ENCODE results near the gene KLHL42. TPM values are rescaled to one million over a fixed set of nuclear protein-coding genes. Genes with fewer than 3 reads are reported as not detected.

KLHL42 gene
- total RNA-seq, 4 donors from 2014 or later: 40.9 to 56.1 (median 45.3) TPM

DNA sequence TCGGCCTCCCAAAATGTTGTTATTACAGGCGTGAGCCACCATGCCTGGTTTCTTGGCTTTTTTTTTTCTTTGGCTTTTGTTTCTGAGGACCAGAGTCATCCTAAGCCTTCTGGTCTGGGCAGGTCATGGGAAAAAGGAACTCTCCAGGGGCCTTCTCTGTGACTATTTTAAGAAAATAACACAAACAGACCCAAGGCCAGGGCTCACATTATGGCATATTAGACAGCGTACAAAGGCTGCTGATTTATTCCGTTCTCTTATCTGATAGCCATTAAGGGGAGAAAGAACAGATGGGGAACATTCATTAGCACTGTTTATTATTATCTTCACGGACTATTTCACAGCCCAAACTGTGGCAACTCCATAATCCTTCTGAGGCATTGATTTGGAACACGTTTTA, 28.8 kb downstream of the KLHL42 start:
- H3K4me1 ChIP-seq: no peaks in the 10 kb centered on the region
- intact Hi-C loops (cut with DNase I; ENCODE audit: low total_unique reads): no loop called here
- H3K27ac ChIP-seq: no peak overlapping the region
- TF ChIP-seq POLR2A (IDR thresholded peaks at IDR 0.05): no peak
- TF ChIP-seq, protein P1, sequence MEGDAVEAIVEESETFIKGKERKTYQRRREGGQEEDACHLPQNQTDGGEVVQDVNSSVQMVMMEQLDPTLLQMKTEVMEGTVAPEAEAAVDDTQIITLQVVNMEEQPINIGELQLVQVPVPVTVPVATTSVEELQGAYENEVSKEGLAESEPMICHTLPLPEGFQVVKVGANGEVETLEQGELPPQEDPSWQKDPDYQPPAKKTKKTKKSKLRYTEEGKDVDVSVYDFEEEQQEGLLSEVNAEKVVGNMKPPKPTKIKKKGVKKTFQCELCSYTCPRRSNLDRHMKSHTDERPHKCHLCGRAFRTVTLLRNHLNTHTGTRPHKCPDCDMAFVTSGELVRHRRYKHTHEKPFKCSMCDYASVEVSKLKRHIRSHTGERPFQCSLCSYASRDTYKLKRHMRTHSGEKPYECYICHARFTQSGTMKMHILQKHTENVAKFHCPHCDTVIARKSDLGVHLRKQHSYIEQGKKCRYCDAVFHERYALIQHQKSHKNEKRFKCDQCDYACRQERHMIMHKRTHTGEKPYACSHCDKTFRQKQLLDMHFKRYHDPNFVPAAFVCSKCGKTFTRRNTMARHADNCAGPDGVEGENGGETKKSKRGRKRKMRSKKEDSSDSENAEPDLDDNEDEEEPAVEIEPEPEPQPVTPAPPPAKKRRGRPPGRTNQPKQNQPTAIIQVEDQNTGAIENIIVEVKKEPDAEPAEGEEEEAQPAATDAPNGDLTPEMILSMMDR (IDR thresholded peaks at IDR 0.05): no peak
- H3K4me3 ChIP-seq: no peak overlapping the region
- no peaks in the 10 kb centered on the region for H3K9me3 ChIP-seq
- no peaks in the 10 kb centered on the region for H3K36me3 ChIP-seq
- H3K27me3 ChIP-seq: no peaks in the 10 kb centered on the region
- DNase-seq: no peak

DNA sequence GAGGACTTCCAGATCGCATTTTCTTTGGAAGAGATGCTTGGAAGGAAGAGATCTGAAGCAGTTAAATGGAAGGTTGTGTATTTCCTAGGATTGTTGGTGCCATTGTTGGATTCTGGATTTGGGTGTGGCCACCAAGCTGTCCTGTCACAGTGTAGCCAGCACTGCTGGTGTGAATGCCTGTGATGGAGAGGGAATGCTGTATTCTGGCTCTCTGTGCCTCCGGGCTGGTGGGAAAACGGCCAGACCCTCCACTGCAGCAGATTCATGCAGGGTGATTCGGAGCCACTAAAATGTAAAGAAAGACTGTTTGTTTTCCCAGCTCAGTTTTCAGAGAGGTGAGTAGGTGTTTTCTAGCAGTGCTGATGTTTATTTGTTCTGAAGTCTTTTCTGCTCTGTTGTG, 30.7 kb downstream of the KLHL42 start:
- Histone ChIP-seq H3K27ac (no peak overlapping the region), H3K27me3 (no peaks in the 10 kb centered on the region), H3K4me1 (no peaks in the 10 kb centered on the region), H3K36me3 (no peaks in the 10 kb centered on the region), H3K9me3 (no peaks in the 10 kb centered on the region), H3K4me3 (no peak overlapping the region)
- TF ChIP-seq, protein P1 (IDR thresholded peaks at IDR 0.05): no peak
- TF ChIP-seq POLR2A (IDR thresholded peaks at IDR 0.05): no peak
- no peak for DNase-seq
- intact Hi-C loops (cut with DNase I; ENCODE audit: low total_unique reads): no loop called here

DNA sequence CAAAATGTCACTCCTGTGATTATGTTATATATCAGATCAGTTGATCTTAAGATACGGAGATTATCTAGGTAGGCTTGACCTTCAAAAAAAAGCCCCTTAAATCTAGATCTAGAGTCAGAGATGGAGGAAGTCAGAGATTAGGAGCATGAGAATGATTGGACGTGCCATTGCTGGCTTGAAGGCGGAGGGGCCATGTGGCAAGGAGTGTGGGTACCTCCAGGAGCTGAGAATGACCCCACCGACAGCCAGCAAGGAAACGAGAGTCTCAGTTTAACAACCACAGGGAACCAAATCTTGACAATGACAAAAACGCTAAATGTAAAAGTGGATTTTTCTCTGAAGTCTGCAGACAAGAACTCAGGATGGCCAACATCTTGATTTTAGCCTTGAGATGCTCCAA, 32.5 kb downstream of the KLHL42 start:
- Histone ChIP-seq H3K4me3 (no peak overlapping the region), H3K4me1 (no peaks in the 10 kb centered on the region), H3K36me3 (no peaks in the 10 kb centered on the region), H3K27me3 (no peaks in the 10 kb centered on the region), H3K9me3 (no peaks in the 10 kb centered on the region), H3K27ac (no peak overlapping the region)
- TF ChIP-seq POLR2A (IDR thresholded peaks at IDR 0.05): no peak
- TF ChIP-seq, protein P1 (IDR thresholded peaks at IDR 0.05): no peak
- DNase-seq: no peak
- intact Hi-C loops (cut with DNase I; ENCODE audit: low total_unique reads): no loop called here

DNA sequence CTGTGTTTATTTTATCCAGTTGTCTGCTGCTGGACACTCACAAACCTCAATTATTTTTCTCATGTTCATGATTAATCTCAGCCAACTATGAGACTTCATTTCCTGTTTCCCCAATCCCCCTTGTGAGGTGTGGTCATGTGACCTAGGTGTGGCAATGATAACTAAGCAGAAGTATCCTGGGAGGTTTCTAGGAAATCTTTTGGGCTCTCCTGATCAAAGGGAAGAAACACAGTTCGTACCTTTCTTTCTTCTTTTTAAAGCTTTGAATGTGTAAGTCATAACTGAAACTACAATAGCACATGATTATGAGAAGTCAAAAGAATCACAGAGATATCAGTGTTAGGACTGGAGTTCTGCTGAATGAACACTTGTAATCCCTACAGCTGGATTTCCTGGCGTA, 34.4 kb downstream of the KLHL42 start:
- peaks cover 0 to 4% of the 10 kb centered on the region in 2 donors for H3K4me1 ChIP-seq
- no peak for DNase-seq
- intact Hi-C loops (cut with DNase I; ENCODE audit: low total_unique reads): no loop called here
- no peak overlapping the region for H3K27ac ChIP-seq
- H3K36me3 ChIP-seq: no peaks in the 10 kb centered on the region
- TF ChIP-seq, protein P1 (IDR thresholded peaks at IDR 0.05): no peak
- TF ChIP-seq POLR2A (IDR thresholded peaks at IDR 0.05): no peak
- H3K27me3 ChIP-seq: no peaks in the 10 kb centered on the region
- no peak overlapping the region for H3K4me3 ChIP-seq
- H3K9me3 ChIP-seq: no peaks in the 10 kb centered on the region

DNA sequence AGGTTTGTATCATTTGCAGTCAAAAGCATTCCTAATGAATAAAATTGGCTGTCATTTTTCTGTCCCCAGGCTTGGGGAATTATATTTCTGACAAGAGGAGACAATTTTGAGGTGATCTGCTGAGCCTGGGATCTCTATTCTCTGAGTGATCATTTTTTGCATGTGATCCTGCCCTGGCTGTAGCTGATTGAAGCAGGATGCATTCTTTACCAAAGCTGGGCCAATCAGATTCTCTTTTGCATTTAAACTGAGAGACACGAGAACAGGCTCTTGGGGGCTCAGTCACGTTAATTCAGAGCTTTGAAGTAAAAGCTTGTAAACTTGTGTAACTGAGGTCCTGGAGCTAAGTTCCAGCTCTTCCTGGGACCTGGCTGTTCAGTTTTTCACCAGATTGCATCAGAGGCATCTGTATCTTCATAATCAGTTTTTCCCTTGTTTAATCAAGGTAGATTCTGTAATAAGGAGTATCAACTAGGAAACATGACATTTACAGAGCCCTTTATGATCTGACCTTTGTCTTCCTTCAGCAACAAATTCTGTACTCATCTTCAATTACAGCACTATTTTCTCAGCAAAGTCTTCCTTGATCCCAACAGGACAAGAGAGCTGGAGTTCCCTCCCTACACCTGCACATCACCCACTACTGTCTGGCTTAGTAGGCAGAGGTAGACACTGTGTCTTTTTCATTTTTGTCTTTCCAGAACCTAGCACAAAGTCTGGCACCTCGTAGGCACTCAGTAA, 35.0 kb downstream of the KLHL42 start:
- intact Hi-C loops (cut with DNase I; ENCODE audit: low total_unique reads): no loop called here
- H3K4me1 ChIP-seq: peaks cover 0 to 4% of the 10 kb centered on the region in 2 donors
- H3K9me3 ChIP-seq: no peaks in the 10 kb centered on the region
- no peaks in the 10 kb centered on the region for H3K36me3 ChIP-seq
- no peak overlapping the region for H3K4me3 ChIP-seq
- H3K27ac ChIP-seq: no peak overlapping the region
- TF ChIP-seq, protein P1 (IDR thresholded peaks at IDR 0.05): no peak
- TF ChIP-seq POLR2A (IDR thresholded peaks at IDR 0.05): no peak
- no peaks in the 10 kb centered on the region for H3K27me3 ChIP-seq
- DNase-seq: no peak
